ENCODE results near the gene BBX.
A peak's percentile ranks its signal among the peaks of the same experiment; 100 is the strongest.

BBX gene

GRCh38 chr3:107847791-107848190, 325.0 kb downstream of the BBX start:
- TF ChIP-seq CTCF (IDR thresholded peaks at IDR 0.05; ENCODE audit: insufficient read depth, low read depth, low read length, missing control alignments) = no peak
- no peak overlapping the region for H3K4me3 ChIP-seq (ENCODE audit: low read depth, low read length)
- no peak for DNase-seq (ENCODE audit: low read depth)

GRCh38 chr3:107848351-107848915, 325.7 kb downstream of the BBX start:
- DNase-seq (ENCODE audit: low read depth) = no peak
- no peak for TF ChIP-seq CTCF (IDR thresholded peaks at IDR 0.05; ENCODE audit: insufficient read depth, low read depth, low read length, missing control alignments)
- H3K4me3 ChIP-seq (ENCODE audit: low read depth, low read length) = no peak overlapping the region

- H3K4me3 ChIP-seq (ENCODE audit: low read depth, low read length) = no peak overlapping the region
- no peak for TF ChIP-seq CTCF (IDR thresholded peaks at IDR 0.05; ENCODE audit: insufficient read depth, low read depth, low read length, missing control alignments)
- peak; percentile 52 for DNase-seq (ENCODE audit: low read depth)
Observed at GRCh38 chr3:107850681-107851080, 327.9 kb downstream of the BBX start.

- TF ChIP-seq CTCF (IDR thresholded peaks at IDR 0.05; ENCODE audit: insufficient read depth, low read depth, low read length, missing control alignments) = no peak
- H3K4me3 ChIP-seq (ENCODE audit: low read depth, low read length) = no peak overlapping the region
- no peak for DNase-seq (ENCODE audit: low read depth)
Observed at GRCh38 chr3:107853821-107854220, 331.1 kb downstream of the BBX start.

- TF ChIP-seq CTCF (IDR thresholded peaks at IDR 0.05; ENCODE audit: insufficient read depth, low read depth, low read length, missing control alignments) = no peak
- no peak overlapping the region for H3K4me3 ChIP-seq (ENCODE audit: low read depth, low read length)
- no peak for DNase-seq (ENCODE audit: low read depth)
Observed at GRCh38 chr3:107854733-107855132, 332.0 kb downstream of the BBX start.

- peak; percentile 44 for DNase-seq (ENCODE audit: low read depth)
- H3K4me3 ChIP-seq (ENCODE audit: low read depth, low read length) = no peak overlapping the region
- TF ChIP-seq CTCF (IDR thresholded peaks at IDR 0.05; ENCODE audit: insufficient read depth, low read depth, low read length, missing control alignments) = peak; percentile 19
Observed at GRCh38 chr3:107855710-107856109, 332.9 kb downstream of the BBX start.

- no peak for TF ChIP-seq CTCF (IDR thresholded peaks at IDR 0.05; ENCODE audit: insufficient read depth, low read depth, low read length, missing control alignments)
Observed at GRCh38 chr3:107857854-107858253, 335.1 kb downstream of the BBX start.

More at GRCh38 chr3:107857854-107858253, 335.1 kb downstream of the BBX start:
- DNase-seq (ENCODE audit: low read depth) = no peak
- H3K4me3 ChIP-seq (ENCODE audit: low read depth, low read length) = no peak overlapping the region

Data from GM12865 (cell line).